Osteocyte (in vitro differentiated cells): Measurements from ENCODE around the gene GALNT17. TPM values are rescaled to one million over a fixed set of nuclear protein-coding genes. Genes with fewer than 3 reads are reported as not detected.

ENCODE experiments used
- DNase-seq: peaks from one replicate; pipeline ENCODE4 v3.0.0; 2021; ENCODE audit warnings: mixed read lengths; ENCODE audit not compliant: unreplicated experiment; ENCODE audit errors: extremely low spot score
- H3K27ac Mint-ChIP-seq: one replicate; pipeline ENCODE4 v1.8.0; 2021; ENCODE audit warnings: mild to moderate bottlenecking, mixed read lengths; ENCODE audit not compliant: unreplicated experiment
- H3K27me3 Mint-ChIP-seq: one replicate; pipeline ENCODE4 v1.8.0; 2021; ENCODE audit warnings: mixed read lengths; ENCODE audit not compliant: unreplicated experiment
- H3K36me3 Mint-ChIP-seq: one replicate; pipeline ENCODE4 v1.8.0; 2021; ENCODE audit warnings: mixed read lengths; ENCODE audit not compliant: unreplicated experiment
- H3K4me1 Mint-ChIP-seq: one replicate; pipeline ENCODE4 v1.8.0; 2021; ENCODE audit warnings: mixed read lengths; ENCODE audit not compliant: unreplicated experiment
- H3K4me3 Mint-ChIP-seq: one replicate; pipeline ENCODE4 v1.8.0; 2021; ENCODE audit warnings: mild to moderate bottlenecking, moderate library complexity, mixed read lengths; ENCODE audit not compliant: unreplicated experiment
- H3K9me3 Mint-ChIP-seq: one replicate; pipeline ENCODE4 v1.8.0; 2021; ENCODE audit warnings: mixed read lengths; ENCODE audit not compliant: unreplicated experiment
- total RNA-seq: library from RNA; stranded (reverse); gene quantifications from 2 replicates; pipeline ENCODE4 v1.2.1, GENCODE V29; 2021
- TF ChIP-seq, protein P1 (sequence below): fragments of 200-600 bp; sonication (generic); IDR thresholded peaks from 2 replicates; pipeline ENCODE4 v1.5.0; 2021; ENCODE audit warnings: antibody characterized with exemption, mild to moderate bottlenecking, moderate library complexity

Gene GALNT17
- total RNA-seq, 1 donor from 2014 or later, result 1.4 TPM

DNA sequence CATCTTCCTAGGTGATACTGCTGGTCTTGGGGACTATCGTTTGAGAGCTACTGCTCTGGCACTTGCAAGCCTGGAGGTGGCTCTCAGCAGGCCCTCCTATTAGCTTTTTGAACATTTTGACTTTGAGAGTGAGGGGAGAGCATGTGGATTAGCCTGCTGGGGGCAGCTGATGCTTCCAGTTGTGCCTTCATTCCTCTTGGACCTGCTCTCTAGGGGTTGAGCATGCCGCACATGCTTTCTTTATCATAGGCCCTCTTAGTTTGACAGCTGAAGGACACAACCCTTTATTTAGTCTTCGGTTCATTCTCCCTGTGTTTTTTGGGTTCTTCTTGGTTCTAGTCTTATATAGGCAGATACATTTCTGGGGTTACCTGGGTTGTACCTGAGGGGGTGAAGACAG, 132.1 kb downstream of the GALNT17 start:
- DNase-seq, result no peak
- Mint-ChIP-seq H3K27me3 (no peaks in the 10 kb centered on the region), H3K36me3 (no peaks in the 10 kb centered on the region)

DNA sequence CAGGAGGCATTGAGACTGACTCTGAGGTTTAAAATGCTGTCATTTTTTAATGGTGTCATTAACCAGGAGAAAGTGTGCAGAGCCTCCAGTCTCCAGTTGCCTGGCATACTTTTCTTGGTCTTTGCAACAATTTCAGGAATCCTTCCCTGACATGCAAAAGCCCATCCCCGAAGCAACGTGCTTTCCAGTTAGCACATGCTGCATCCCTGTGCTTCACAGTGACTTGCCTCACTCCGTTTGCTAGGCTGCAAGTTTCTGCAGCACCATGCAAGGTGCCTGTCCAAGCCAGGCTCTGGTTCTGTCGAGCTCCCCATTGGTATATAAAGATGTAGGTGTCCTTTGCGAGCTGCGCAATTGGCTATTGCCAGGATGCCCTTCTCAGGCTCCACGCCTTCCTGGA, 135.0 kb downstream of the GALNT17 start:
- no peak overlapping the region for H3K27ac Mint-ChIP-seq
- no peaks in the 10 kb centered on the region for H3K27me3 Mint-ChIP-seq
- H3K4me3 Mint-ChIP-seq, result no peak overlapping the region
- H3K4me1 Mint-ChIP-seq, result no peaks in the 10 kb centered on the region
- no peaks in the 10 kb centered on the region for H3K36me3 Mint-ChIP-seq
- no peak for DNase-seq
- peaks cover 25% of the 10 kb centered on the region for H3K9me3 Mint-ChIP-seq
- TF ChIP-seq, protein P1, sequence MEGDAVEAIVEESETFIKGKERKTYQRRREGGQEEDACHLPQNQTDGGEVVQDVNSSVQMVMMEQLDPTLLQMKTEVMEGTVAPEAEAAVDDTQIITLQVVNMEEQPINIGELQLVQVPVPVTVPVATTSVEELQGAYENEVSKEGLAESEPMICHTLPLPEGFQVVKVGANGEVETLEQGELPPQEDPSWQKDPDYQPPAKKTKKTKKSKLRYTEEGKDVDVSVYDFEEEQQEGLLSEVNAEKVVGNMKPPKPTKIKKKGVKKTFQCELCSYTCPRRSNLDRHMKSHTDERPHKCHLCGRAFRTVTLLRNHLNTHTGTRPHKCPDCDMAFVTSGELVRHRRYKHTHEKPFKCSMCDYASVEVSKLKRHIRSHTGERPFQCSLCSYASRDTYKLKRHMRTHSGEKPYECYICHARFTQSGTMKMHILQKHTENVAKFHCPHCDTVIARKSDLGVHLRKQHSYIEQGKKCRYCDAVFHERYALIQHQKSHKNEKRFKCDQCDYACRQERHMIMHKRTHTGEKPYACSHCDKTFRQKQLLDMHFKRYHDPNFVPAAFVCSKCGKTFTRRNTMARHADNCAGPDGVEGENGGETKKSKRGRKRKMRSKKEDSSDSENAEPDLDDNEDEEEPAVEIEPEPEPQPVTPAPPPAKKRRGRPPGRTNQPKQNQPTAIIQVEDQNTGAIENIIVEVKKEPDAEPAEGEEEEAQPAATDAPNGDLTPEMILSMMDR, result no peak

More for the DNA sequence above, 132.1 kb downstream of the GALNT17 start:
- Mint-ChIP-seq H3K4me1 (no peaks in the 10 kb centered on the region), H3K9me3 (peaks cover 25% of the 10 kb centered on the region), H3K4me3 (no peak overlapping the region), H3K27ac (no peak overlapping the region)
- TF ChIP-seq, protein P1, result no peak

DNA sequence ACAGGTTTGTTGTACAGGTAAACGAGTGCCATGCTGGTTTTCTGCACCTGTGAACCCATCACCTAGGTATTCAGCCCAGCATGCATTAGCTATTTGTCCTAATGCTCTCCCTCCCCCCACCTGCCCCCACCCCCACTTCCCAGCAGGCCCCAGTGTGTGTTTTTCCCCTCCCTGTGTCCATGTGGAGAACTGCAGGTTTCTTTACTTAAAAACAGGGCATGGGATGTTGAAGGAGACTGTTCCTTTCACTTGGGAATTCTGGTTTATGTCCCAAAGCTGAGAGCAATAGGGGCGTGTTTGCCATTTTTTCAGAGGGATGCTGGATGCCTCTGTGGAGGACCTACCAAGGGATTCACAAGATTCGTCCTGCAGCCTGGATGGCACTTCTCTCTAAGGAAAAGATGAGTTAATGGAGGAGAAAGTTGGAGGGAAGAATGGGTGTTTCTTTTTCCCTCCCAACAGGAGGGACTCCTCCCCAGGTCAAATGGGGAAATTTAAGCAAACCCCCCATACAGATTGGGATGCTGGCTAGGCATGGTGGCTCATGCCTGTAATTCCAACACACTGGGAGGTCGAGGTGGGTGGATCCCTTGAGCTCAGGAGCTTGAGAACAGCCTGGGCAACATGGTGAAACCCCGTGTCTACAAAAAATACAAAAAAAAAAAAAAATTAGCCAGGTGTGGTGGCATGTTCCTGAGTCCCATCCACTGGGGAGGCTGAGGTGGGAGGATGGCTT, 136.0 kb downstream of the GALNT17 start:
- no peak overlapping the region for H3K4me3 Mint-ChIP-seq
- peaks cover 24% of the 10 kb centered on the region for H3K9me3 Mint-ChIP-seq
- H3K27me3 Mint-ChIP-seq, result no peaks in the 10 kb centered on the region
- no peak for DNase-seq
- TF ChIP-seq, protein P1, result no peak
- H3K4me1 Mint-ChIP-seq, result no peaks in the 10 kb centered on the region
- H3K27ac Mint-ChIP-seq, result no peak overlapping the region
- no peaks in the 10 kb centered on the region for H3K36me3 Mint-ChIP-seq

DNA sequence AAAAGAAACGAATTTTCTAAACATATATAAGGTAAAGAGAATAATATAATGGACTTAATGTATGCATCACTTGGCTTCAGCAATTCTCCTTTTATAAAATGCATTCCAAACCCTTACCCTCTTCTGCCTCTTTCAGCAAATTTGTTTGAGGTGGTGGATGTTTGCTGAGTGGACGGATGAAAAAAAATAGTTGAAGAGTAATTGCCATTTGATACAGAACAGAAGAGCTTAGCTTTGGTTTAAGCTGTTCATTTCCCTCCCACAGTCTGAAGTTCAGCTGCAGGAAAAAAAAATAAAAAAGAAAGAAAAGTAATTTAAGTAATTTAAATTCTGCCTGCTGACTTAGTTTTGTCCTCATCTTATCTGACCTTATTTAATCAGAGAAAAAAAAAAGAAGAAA, 138.6 kb downstream of the GALNT17 start:
- Mint-ChIP-seq H3K36me3 (no peaks in the 10 kb centered on the region), H3K4me1 (peaks cover 3% of the 10 kb centered on the region), H3K27ac (no peak overlapping the region), H3K9me3 (peaks cover 14% of the 10 kb centered on the region), H3K27me3 (no peaks in the 10 kb centered on the region), H3K4me3 (no peak overlapping the region)
- no peak for DNase-seq
- TF ChIP-seq, protein P1, result no peak

DNA sequence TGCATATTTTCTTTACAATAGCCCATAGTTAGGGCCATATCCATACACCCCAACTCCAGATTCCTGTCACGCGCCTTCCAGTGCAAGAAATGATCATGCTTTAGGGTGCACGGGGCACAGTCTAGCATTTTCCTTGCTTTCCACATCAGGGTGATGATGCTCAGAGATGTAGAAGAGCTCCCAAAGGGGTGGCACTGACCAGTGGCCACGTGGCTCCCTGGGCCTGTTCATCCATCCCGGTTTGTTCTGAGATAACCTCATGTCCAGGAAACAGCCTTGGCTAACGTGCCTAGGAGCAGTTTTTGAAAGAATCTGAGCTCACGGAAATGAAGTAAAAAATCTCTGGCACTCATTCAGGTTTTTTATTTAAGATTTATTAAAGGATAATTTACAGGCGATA, 139.3 kb downstream of the GALNT17 start:
- DNase-seq, result no peak
- peaks cover 3% of the 10 kb centered on the region for H3K4me1 Mint-ChIP-seq
- H3K27ac Mint-ChIP-seq, result no peak overlapping the region
- no peaks in the 10 kb centered on the region for H3K27me3 Mint-ChIP-seq
- no peaks in the 10 kb centered on the region for H3K36me3 Mint-ChIP-seq
- TF ChIP-seq, protein P1, result no peak
- peaks cover 16% of the 10 kb centered on the region for H3K9me3 Mint-ChIP-seq
- H3K4me3 Mint-ChIP-seq, result no peak overlapping the region
